GM18517 (cell line): ENCODE data around the gene KLK6.

Source experiments
- ATAC-seq: cut with Tn5 transposase; IDR thresholded peaks from one replicate; pipeline ENCODE4 v1.9.1; 2021; ENCODE audit warnings: mild to moderate bottlenecking, moderate library complexity; ENCODE audit not compliant: unreplicated experiment

Gene KLK6

DNA sequence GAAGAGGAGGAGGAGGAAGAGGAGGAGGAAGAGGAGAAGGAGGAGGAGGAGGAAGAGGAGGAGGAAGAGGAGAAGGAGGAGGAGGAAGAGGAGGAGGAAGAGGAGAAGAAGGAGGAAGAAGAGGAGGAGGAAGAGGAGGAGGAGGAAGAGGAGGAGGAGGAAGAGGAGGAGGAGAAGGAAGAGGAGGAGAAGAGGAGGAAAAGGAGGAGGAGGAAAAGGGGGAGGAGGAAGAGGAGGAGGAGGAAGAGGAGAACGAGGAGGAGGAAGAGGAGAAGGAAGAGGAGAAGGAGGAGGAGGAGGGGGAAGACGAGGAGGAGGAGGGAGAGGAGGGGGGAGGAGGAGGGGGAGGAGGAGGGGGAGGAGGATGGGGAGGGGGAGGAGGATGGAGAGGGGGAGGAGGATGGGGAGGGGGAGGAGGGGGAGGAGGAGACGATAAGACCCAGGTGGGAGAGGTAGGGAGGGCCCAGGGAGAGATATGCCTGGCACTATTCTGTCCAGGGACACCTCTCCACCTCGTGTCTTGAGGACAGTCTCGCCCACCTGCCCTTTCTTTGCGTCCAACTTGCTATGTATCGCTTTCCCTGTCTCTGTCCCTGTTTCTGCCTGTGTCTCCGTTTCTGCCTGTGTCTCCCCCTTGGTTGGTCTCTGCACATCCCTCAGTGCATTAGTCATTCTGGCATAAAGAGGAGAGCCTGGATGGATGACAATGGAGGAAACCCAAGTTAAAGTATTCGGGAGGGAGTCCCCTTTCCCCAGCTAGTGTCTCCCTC lies 9.5 kb downstream of the KLK6 start:
- no peak for ATAC-seq

DNA sequence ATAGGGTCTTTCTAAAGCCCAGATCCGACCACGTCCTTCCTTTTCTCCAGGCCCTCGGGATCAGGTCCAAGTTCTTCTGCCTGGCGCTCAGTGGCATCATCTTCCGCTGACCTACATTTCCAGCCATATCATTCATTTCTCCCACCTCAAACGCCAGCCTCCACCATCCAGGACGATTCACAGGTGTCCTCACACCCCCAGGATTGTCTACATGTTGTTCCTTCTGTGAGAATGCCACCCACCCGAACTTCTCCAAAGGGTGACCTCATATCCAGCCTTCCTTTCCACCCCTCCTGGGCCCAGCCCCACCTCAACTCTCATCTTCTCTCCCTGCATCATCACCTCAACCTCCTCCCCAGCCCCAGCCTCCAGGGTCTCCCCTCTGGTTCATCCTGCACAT lies 11.8 kb downstream of the KLK6 start:
- ATAC-seq = no peak

DNA sequence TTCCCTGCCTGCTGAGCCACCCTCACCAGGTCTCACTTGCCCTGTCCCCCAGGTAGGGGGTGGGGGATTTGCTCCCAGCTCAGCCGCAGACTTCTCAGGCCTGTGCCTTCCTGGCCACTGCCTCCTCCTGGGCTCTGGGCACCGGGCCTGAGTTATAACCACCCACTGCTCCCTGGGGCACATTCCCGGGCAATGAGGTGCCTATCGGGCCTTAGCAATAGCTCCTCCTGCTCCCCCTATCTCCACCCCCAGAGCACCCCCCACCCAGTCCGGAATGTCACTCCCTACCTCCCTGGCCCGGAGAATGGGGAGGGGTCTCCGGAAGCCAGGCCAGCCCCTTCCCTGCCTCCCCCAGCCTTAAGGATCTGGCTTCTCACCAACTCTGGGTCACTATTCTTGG lies 16.5 kb downstream of the KLK6 start, which contains the start of gene KLK5:
Gene KLK5 (minus strand): TSS at position 129 of the 400 bp plus-strand sequence. CDS start 381 bp downstream, outside the sequence.
- no peak for ATAC-seq

DNA sequence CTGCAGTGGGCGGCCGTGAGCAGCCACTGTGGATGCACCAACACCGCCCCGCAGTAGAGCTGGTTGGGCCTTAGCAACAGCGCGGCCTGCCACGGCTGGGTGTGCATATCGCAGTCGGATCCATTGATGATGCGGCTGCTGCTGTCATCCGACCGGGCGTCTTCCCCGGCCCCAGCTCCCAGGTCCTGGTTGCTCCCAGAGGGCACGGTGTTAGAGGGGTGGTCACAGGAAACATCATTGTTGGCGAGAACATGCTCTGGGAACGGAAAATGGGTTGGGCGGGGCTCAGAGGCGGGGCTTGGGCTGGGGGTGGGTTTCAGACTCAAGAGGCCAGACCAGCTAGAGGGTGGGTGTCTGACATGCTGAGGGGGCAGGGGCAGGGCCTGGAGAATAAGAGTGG lies 19.5 kb downstream of the KLK6 start:
- no peak for ATAC-seq

DNA sequence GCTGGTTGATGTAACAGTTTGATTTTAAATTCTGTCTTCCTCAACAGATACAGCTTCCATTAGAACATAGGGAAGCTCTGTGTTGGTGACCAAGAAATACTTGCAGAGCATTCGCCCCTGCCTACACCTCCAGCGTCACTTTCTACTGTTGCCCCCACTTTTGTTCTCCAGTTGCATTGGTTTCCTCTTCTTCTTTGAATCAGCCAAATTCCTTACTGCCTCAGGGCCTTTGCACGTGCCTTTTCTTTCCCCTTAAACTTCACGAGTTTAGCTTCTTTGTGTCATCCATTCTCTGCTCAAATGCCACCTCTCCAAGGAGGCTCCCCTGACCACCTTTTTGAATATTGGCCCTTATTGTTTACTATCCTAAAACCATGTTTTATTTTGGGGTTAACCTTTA lies 22.3 kb downstream of the KLK6 start:
- no peak for ATAC-seq

DNA sequence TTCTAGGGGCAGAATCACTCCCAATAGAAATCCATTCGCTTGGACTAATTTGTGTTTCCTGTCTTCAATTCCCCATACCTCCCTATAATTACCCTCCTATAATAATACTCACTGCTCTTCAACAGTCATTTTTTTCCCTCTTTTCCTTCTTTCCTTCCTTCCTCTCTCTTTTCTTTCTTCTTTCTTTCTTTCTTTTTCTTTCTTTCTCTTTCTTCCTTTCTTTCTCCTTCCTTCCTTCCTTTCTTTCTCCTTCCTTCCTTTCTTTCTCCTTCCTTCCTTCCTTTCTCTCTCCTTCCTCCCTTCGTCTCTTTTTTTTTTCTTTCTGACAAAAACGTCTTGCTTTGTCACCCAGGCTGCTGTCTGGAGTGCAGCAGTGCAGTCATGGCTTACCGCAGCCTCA lies 24.6 kb downstream of the KLK6 start:
- ATAC-seq = no peak

DNA sequence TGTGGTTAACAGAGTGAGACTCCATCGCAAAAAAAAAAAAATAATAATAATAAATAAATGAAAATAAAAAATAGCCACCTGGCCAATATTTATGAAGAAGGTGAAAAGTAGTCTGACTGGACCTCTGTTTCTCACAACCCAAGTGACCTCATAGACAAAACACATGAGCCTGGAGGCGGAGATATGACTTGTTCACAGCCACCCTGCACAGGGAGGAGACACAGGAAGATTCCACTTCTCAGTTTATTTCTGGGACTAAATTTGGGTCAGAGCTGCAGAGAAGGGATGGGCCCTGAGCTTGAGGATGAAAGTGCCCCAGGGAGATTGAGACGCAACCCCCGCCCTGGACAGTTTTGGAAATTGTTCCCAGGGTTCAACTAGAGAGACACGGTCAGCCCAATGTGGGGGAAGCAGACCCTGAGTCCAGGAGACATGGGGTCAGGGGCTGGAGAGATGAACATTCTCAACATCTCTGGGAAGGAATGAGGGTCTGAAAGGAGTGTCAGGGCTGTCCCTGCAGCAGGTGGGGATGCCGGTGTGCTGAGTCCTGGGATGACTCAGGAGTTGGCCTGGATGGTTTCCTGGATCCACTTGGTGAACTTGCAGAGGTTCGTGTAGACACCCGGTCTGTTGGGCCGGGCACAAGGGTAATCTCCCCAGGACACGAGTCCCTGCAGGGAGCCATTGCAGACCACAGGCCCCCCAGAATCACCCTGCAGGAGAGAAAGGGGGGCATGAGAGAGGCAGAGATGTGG lies 26.1 kb downstream of the KLK6 start:
- ATAC-seq = no peak

DNA sequence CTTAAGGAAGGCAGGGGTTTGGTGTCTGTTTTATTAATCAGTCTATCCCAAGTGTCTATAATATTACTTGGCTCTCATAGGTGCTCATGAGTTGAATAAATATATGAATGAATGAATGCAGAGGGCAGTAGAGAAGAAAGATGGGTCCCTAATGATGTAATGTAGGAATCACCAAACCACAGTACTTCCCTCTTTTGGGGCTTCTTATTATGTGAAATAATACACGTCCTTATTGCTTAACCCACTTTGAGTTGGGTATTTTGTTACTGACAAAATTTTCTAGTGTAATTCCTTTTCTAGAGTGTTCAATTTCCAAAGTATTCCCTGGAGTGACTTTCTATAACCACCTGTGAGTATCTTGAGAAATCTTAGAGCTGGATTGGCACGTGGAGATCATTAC lies 29.8 kb downstream of the KLK6 start:
- ATAC-seq = no peak

DNA sequence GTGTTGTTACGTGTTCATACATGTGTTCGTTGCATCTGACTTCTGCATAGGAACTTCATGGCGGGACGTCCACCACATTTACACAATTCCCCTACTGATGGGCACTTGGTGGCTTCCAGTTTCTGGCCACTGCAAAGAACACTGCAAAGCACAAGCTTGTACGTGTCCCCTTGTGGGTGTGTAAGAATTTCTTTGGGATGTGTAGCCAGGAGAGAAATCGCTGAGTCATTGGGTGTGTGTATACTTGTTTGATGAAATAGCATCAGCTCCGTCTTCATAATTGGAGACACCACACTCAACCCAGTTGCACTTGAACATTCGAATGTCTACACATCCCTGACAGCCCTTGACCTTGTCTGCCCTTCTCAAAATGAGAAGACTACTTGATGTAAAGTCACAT lies 35.8 kb downstream of the KLK6 start:
- ATAC-seq = no peak

DNA sequence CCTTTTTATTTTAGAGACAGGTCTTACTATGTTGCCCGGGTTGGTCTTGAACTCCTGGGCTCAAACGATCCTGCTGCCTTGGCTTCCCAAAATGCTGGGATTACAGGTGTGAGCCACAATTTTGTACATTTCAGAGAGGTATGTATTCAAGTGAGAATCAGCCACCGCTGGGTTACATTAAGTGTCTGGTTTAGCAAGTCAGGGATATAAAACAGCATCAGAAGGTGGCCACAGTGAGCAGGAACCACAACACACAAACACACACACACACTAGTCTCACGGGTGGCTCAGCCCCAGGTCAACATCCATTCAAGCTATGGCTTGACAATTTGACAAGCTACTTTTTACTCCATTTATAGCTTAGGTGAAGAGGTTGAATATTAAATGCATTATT lies 36.7 kb downstream of the KLK6 start:
- no peak for ATAC-seq

DNA sequence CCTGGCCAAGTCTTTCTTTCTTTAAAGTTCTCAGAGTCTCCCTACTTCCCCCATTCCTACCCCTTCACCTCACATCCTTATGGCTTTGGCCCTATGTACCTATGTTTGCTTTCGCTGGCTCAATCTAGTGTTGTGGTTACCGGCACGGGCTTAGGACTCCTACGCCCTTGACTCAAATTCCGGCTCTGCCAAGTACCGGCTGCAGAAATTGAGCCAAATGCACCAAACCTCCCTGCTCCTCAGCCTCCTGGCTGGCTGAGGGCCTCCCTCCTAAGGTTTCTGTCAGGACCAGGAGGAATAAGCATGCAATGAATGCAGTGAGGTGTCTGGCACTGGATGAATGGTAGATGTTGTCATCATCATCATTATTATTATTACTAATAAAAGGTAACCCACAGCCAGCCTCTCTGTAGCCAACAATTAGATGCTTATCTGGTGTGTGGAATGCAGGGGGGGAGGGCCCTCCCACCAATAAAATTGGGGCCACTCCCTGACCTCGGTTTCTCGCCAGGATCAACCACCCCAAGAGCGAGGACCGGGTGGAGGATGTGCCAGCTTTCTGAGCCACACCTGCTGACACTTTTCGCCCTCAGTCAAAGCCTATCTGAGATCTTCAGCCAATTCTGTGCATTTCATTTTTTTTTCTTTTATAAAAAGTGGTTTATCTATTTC lies 37.2 kb downstream of the KLK6 start:
- no peak for ATAC-seq

DNA sequence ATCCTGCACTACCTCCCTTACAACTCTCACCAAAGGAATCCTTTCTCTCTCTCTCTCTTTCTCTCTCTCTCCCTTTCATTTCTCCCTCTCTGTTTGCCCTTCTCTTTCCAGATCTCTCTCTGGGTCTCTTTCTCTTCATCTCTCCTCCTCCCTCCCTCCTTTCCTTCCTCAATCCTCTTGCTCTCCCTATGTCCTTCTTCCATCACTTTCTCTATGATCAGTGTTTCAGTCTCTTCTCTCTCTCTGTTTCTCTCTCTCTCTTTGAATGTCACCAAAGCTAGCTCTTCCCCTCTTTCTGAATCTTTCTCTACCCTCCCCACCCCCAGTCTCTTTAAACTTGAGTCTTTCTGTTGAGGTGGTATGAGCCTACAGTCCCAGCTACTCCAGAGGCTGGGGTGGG lies 38.4 kb downstream of the KLK6 start:
- no peak for ATAC-seq

DNA sequence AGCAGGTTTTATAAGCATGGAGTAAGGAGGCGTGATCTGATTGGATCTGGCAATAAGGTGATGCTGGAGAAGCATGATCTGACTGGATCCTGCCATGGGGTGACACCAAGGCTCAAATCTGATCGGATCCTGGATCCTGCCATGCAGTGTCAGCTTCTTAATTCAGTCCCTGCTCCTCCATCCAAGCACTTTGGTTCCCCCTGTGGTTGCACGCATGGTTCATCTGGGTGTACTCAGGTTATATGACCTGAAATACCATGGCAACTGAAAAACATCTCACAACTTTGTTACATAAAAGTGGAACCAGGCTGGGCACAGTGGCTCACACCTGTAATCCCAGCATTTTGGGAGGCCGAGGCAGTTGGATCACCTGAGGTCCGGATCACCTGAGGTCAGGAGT lies 40.6 kb downstream of the KLK6 start:
- ATAC-seq = no peak

DNA sequence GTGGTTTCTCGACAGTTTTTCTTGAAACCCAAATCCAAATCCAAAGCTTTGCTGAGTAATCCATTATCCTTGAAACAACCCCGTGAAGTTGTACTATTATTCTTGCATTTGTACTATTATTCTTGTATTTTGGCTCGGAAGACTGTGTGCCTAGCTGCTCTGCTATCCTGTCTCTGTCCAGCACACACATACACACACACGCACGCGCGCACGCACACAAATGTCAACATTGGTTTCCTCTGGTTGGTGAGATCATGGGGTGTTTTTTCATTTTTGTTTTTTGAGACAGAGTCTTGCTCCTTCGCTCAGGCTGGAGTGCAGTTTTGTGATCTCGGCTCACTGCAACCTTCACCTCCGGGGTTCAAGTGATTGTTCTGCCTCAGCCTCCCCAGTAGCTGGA lies 43.2 kb downstream of the KLK6 start:
- no peak for ATAC-seq

DNA sequence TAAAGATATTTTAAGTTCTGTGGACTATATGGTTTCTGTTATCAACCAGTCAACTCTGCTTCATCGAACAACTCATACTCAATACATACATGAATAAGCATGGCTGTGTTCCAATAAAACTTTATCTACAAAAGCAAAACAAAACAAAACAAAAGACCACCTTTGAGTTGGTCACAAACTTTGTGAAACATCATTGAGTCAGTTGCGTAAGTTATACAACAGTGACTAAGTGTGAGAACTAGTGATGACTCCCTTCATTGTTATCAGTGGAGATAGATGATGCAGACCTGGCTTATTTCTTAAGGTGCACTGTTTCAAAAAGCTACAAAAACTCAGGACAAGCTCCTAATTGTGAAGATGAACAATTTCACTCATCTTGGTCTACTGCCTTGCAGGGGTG lies 43.7 kb downstream of the KLK6 start:
- no peak for ATAC-seq

DNA sequence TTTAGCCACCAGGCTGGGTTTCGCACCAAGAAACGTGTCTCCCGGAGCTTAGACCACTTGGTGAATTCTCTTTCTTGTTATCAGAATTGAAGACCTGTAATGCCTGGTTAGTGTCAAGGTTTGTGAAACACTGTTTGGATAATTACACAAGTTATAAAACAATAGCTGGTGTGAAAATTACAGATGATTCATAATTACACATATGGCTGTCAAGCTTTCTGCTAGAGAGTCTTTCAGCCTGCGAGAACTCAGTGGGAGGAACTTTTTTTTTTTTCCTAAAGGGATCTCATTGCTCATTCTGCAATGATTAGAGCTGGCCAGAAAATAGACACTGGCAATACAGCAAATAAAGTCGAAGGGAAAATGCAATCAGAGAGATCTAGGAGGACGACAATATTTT lies 44.8 kb downstream of the KLK6 start:
- ATAC-seq = no peak

DNA sequence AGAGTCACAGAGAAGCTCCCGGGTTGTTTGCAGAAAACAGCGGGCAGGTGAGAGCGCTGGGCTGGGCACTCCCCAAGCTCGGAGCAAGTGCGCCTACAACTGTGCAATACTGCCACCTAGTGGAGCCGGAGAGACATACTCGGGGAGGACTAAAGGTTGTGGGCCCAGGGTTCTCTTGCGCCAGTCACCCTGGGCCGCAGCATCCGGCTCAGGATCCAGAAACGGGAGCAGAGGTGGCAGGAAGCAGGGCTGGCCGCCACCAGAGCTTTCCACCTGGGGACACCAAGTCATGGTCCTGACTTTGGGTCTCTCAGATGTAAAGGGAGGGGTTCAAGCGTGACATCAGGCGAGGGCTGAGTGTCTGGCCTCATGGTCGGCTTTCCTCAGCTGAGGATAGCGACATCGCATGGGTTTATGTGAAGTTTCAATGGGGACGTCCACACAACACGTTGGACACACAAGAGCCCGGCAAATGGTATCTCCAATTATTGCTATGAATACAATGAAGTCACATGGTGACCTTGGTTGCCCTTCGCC lies 47.0 kb downstream of the KLK6 start:
- ATAC-seq = peak; percentile 57

DNA sequence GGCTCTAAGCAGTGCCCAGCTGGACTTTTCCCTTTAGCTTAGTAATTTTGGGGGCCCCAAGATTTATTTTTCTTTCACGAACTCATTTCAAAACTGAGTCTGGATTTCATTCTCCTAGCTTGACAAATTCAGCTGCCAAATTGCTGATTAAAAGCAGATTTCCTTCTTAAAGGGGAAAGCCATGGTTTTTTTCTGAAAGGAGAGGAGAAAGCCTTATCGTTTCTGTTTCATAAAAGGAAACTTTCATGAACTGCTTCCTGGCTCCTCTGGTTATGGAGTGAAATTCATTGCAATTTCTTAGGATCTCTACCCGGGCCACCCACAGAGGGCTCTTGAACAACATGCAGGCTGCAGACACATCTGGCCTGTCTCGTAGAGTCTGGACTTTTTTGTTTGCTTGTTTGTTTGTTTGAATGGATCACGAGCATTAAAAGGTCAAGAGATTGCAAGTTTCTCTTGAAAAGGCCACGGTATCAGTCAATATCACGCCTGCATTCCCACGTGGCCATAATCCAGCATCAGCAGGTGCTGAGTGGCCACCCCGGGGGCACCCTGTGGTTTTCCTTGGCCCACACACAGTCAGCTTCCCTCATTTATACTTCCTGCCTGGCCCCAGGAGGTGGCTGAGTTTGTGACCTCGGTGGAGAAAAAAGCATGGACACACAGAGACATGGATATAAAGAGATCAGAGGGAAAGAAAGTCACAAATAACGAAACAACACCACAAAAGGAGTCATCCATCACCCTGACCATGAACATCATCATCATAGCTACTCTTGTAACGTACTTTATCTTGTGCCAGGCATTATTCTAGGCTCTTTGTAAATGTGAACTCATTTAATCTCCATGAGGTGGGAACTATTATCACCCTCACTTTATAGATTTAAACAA lies 47.7 kb downstream of the KLK6 start:
- ATAC-seq = peak; percentile 13

DNA sequence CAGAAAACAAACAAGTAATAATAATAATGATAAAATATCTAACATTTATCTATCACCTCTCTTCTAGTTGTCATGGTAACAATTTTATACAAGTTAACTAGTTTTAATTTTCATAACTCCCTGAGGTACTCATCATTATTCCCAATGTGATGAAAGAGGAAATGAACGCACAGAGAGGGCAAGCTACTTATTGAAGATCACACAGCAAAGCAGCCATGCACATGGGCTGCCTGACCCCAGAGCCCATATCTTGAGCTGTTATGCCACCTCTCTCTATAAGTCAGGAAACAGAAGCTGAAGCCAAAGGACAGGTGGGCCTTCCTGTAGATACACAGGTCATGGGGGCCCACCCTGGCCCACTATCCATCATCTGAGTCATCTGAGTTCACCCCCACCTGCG lies 53.3 kb downstream of the KLK6 start:
- ATAC-seq = no peak
